ENCODE data around the gene DLGAP1.

DNA sequence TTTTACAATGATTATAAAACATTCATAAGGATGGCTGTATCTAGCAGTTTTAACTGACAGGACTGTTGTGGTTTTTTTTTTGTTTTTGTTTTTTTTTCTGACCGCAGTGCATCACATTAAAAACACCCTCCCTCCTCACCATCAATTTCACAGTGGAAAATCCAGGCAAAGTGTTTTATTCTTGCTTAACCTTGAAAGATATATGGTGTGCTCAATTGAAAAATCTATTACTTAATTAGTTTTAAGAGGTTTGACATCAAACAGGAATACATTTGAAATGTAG, 250.7 kb downstream of the DLGAP1 start:
- TF ChIP-seq, protein P1, sequence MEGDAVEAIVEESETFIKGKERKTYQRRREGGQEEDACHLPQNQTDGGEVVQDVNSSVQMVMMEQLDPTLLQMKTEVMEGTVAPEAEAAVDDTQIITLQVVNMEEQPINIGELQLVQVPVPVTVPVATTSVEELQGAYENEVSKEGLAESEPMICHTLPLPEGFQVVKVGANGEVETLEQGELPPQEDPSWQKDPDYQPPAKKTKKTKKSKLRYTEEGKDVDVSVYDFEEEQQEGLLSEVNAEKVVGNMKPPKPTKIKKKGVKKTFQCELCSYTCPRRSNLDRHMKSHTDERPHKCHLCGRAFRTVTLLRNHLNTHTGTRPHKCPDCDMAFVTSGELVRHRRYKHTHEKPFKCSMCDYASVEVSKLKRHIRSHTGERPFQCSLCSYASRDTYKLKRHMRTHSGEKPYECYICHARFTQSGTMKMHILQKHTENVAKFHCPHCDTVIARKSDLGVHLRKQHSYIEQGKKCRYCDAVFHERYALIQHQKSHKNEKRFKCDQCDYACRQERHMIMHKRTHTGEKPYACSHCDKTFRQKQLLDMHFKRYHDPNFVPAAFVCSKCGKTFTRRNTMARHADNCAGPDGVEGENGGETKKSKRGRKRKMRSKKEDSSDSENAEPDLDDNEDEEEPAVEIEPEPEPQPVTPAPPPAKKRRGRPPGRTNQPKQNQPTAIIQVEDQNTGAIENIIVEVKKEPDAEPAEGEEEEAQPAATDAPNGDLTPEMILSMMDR (IDR thresholded peaks at IDR 0.05): no peak
- TF ChIP-seq POLR2A (IDR thresholded peaks at IDR 0.05): no peak

Data from breast epithelium (tissue), 3 donors.